CD4-positive, alpha-beta T cell treated with Interleukin-15 for 4 hours (primary cell): ENCODE measurements around the gene HIVEP3.
"Not testable (repeated sequence)": the region's sequence is repeated elsewhere in the genome, so short reads cannot be mapped to it uniquely, and the experiment has no call there.

Experiments
- DNase-seq: peaks from one replicate; pipeline ENCODE4 v3.0.0-alpha.2; 2020; ENCODE audit warnings: low spot score

The HIVEP3 gene

DNA sequence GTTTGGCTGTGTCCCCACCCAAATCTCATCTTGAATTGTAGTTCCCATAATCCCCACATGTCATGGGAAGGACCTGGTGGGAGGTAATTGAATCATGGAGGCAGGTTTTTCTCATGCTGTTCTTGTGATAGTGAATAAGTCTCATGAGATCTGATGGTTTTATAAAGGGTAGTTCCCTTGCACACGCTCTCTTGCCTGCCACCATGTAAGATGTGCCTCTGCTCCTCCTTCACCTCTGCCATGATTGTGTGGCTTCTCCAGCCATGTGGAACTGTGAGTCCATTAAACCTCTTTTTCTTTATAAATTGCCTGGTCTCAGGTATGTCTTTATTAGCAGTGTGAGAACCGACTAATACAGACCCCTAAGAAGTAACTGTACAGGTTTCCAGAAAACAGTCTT lies 2.5 kb upstream of the HIVEP3 start:
- not testable (repeated sequence) for DNase-seq

DNA sequence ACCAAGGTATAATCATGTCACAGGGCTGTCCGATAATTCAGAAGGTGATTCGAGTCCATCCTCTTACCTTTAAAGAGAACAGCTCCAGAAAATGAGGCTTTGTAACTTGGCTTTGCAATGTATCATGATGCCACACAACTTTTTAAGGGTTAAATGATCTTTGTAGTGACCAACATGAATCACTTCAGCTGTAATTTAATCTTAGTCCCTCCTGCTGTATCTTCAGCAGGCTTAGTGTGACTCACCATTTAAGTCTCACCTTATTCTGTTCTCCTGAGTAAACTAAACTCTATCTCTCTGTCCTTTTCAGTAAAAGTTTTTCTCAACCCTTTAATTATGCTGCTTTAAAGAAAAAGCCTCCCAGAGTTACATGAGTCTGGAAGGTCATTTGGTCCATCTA lies 1.9 kb upstream of the HIVEP3 start:
- DNase-seq = peak; percentile 32

DNA sequence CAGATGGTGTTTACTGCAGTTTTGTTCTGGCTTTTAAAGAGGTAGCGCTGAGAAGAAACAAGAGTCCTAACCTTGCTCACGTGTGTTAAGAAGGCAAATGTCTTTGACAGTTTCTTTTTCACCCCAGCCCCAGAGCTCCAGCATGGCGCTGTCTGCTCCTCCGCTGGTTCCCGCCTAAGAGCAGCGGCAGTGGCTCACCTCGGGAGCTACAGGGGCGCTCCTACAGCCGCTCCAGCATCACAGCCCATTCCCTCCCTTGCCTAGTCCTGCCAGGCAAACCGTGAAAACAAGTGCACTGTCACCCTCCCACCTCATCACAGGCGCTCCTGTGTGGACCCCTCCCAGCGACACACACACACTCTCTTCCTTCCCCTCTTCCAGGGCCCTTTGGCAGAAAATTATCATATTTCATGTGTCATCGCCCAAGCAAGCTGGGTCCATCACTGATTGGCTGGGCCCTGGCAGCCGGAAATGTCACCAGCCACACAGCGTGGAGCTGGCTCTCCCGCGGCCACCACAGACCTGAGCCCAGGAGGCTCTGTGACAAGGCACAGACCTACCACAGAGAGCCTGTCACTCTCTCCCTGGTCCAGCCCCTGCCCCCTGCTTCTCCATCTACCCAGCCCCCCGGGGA lies 1.2 kb upstream of the HIVEP3 start:
- DNase-seq = peak; percentile 84

DNA sequence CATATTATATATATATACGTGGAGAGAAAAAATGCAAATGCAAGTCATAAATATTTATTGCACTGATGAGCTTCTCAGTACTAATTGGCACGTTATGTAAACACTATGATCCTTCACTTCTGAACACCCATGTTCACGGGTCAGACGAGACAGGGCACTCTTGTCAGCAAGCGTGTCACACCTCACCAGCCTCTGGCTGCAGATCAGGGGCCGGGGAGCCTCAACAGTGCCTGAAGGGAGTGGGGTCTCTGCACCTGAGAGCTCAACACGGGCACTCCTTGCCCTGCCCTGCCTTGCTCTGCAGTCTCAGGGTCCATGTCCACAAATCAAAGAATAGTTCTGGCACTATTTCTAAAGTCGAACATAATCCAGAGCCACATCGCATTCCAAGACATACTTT lies 409 bp upstream of the HIVEP3 start:
- DNase-seq = no peak

DNA sequence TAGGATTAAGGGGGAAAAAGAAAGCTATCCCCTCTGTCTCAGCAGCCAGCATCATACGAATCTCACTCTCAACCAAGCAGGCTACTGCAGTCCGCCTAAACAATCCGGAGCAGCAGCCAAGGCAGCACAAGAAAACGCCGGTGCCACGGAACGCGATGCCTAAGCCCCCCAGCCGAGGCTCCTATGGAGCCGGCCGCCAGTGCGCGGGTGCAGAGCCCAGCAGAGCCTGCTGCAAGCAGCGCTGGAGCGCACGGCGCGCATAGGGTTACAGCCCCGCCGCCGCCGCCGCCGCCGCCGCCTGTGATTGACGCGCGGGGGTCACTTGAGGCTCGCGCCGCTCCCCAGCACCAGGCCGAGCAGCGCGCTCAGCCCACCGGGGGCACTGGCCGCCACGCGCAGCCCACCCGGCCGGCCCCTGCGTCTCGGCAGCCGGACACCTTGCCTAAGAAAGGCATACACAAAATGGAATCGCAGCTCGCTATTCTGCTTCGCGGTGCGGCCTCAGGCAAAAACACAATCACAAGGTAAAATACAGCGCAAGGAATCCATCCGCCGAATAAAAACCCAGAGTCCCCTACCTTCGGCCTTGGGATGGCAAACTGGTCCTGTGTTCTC lies 780 bp downstream of the HIVEP3 start:
- no peak for DNase-seq

DNA sequence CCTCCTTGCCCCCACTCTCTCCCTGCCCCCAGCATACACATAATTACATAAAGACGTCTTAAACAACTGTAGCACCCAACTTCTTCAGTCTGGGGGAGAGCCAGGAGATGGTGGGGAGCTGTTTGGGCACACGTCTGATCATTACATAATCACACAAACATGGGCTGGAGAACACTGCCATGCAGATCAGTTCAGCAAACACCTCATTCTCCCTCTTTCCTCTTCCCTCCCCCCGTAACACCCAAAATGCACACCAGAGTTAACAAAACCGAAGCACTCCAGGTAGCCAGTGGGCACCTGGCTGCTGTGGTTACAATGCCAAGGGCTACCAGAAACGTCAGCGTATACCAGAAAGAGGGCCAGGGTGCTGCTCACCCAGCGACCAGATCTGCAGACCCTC lies 1.6 kb downstream of the HIVEP3 start:
- DNase-seq = no peak

DNA sequence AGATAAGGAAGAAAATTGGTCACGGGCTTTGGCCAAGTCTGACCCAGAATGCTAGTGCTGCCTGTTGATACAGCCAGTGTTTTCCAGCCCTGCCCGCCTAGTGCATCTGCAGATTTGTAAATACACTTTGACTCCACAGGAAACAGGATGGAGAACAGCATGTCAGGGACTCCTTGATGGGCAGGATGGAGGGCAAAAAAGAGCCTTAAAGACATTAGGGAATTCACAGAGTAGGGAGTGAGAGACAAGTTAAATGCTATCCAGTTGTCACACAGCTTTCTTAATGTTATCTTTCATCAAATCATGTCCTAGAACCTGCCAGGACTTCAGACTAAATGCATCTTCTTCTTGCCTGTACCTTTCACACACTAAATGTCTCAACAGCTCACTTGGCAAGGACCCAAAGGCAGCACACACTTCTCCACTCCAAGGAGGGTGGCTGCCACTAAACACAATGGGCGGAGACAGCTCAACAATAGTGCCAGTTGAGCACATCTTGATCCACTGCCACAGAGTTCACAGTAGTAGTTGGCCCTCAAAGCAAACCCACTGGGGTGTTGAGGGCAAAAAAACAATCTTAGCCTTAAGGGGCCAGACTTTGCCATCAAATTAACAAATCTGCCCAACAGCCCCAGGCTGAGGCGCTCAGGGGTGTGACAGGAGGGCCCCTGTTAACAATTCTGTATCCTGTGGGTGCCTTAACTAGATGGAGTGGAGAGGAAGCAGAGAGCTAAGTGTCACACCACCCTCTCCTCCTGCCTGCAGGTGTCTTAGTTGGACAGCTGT lies 2.7 kb downstream of the HIVEP3 start:
- DNase-seq = peak; percentile 69

DNA sequence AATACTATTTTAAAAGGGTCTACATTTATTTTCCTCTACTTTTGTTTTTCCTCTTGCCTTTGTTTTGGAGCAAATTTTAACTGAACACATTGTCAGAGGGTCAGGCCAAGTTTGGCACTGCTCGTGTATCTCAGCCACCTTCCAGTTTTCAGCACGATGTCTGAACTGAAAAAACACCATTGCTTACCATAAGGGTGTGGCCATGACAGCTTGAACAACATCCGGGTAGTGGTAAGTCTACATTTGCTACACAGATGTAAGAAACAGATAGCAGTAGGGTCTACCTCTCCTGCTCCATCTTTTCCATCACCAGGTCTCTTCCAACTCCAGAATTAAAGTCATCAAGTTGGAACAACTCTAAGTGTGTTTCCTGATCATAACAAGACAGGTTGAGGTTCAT lies 4.2 kb downstream of the HIVEP3 start:
- DNase-seq = peak; percentile 51

DNA sequence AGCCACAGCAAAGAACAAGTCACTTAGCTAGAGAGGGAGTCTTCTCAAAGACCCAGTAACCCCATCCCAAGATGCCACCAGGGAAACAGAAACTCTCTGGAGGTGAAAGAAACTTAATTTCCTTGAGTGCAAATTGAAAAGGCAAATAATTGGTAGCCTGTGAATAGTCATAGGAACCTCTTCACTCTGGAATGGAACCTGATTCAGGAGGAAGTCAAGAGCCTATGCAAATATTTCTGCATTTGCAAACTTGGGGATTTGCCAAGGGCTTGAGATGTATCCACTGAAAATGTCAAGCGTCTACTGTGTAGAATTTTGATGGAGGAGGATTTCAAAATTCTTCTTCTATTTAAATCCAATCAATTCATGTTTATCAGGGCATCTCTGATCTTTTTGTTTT lies 5.7 kb downstream of the HIVEP3 start:
- DNase-seq = no peak

DNA sequence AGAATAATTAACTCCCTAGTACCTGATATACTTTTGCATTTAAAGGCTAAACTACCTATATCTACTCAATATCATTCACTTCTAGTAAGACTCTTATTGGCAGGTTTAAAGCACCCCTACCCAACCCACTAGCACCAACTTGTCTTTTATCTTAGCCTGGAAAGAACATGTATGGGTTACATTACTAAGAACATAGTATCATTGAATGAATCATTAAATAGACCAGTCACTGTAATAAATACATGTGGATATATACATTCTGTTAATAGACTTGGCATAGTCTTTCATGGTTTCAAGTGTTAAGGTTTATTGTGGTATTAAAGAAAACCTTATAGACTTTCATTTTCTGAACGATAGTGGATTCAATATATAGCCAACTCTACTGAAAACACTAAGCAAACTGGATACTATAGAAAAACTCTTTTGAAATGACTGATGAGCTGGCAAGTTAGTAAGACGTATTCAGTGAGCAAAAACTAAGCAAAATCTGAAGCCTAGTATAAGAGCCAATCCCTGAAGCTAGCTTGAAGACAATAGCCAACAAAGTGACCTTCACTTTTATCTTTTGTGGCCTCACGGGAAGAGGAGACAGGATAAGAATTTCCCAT lies 10.3 kb downstream of the HIVEP3 start:
- no peak for DNase-seq

DNA sequence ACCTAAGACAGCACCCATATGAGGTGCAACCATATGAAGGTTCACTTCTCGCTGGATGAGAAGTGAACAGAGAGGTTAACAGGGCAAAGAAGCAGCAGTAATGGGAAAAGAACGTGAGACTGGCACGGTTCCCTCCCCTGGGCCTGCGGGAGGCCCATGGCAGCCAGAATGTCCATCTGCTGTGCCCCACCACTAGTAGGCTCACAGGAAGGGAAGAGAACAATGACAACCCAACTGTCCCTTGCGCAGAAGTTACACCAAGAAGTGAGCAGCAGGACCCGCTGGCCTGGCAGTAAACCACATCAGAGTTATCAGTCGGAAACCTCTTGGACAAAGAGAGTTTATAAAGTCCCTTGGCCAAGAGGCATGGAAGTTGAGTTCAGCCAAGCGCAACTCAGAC lies 11.3 kb downstream of the HIVEP3 start:
- DNase-seq = no peak

DNA sequence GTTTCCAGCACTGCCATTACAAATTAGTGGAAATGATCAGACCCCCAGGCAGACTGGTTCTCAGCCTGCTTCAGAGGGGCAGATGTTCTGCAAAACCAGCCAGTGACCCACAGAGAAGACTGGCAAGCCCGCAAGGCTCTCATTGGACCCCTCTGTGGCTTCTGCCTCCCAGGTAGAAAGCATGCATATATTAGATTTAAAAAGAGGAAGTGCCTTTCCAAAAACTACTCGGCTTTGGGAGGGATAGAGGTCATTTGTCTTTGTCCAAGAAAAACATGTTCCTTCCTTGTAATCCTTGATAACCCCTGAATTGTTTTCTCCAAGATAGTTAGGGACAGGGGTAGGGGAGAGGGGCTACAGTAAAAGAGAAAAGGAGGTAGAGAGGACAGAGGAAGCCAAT lies 11.8 kb downstream of the HIVEP3 start:
- no peak for DNase-seq

DNA sequence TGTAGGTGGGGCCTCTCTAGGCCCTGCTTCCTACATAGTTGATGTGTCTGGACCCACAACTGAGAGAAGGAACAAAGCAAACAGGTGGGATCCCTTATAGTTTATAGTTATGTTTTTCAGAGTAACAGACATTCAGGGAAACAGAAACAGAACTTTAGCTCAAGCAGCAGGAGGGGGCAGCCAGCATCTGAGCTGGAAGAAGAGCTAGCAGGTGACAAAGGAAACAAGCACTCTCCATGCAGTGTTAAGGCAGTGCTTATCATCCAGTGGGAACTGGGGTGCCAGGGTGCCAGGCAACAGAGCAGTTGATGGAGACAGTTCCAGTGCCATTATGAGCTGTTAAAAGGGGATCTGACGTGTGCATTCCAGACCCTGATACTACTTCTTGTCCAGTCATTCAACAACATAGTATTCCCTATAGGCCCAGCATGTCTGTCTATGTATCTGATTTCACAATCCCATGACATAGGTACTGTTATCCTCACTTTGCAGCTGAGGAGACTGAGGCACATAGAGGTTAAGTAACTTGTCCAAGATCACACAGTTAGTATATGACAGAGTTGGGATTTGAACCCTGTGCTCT lies 13.5 kb downstream of the HIVEP3 start:
- no peak for DNase-seq

DNA sequence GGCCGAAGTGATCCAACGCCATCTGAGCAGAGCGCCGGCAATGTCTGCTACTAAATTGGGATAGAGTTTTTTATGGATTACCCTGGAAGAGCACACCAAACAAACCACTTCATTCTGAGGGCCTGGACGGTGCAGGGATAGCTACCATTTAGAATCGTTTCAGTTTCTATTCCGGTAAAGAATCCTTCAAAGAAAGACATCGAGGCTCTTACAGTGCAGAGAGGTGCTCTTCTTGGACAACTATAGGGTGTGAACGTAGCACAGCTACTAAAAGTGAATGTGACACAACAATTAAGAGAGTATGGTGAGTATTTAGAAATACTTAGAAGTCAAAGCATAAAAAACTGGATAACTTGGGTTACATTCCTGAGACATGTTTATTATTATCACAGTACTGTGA lies 16.1 kb downstream of the HIVEP3 start:
- no peak for DNase-seq

DNA sequence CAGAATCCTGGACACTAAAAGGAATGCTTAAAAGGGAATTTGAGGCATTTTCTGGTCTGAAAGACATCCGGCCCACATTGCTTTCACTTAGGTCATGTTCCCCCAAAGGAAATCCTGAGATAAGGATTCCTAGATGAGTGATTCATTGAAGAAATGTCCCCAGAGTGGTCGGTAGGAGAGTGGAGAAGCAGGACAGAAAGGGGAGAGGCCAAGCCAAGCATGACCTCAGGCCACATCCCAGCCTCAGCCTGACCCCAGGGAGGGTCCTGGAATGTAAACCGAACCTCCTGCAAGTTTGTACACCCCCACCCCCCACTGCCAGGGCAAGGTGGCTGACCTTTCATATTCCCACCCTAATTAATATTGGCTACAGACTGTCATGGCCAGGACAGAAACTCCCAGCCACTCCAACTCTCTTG lies 16.6 kb downstream of the HIVEP3 start:
- DNase-seq = no peak

DNA sequence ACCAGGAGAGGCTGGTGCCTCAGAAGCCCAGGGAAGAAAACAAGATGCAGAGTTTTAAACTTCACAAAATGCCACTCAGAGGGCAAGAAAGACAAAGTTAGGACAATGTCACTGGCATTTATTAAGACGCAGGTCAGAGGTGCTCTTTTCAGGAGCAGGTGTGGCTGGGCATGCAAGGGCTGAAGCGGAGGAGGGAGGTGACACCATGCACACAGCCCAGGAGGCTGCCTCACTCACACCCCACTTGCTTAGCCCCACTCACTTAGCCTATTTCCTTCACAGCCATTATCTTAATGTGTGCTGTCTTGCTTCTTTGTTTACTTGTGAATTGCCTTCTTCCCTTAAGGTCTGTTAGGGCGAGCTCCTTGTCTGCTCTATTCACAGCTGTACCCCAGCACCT lies 17.2 kb downstream of the HIVEP3 start:
- no peak for DNase-seq

DNA sequence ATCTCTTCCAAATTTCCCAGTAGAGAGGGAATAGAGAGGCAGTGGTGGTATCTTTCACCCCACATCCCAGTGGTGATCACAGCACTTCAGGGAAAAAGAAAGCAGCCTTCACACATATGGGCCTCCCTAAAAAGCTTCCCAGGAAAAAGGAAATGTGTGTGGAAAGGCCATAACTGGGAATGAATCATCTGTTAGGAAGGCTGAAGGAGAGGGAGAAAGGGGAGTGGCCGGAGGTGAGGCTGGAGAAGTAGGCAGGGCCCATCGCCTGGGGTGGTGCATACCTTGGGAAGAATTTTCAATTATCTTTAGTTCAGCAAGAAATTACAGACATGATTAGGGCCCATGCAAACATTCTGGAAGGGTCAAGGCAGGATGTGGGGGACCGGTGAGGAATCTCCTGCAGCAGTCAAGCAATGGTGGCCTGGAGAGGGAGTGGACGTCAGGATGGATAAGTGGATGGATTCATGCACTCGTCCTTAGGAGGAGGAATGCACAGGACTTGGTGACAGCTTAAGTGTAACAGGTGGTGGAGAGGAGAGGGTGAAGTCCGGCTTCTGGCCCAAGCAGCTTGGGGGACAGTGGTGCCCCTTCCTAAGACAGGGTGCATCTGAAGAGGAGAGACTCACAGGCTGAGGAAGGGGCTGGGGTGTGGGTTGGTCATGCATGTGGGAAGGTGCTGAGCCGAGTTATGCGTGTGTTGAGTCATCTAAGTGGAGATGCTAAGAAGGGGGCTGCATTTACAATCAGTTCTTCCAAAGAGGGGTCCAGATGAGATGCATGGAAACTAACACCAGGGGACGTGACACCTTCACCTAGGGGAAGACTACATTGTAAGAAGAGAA lies 17.9 kb downstream of the HIVEP3 start:
- no peak for DNase-seq

DNA sequence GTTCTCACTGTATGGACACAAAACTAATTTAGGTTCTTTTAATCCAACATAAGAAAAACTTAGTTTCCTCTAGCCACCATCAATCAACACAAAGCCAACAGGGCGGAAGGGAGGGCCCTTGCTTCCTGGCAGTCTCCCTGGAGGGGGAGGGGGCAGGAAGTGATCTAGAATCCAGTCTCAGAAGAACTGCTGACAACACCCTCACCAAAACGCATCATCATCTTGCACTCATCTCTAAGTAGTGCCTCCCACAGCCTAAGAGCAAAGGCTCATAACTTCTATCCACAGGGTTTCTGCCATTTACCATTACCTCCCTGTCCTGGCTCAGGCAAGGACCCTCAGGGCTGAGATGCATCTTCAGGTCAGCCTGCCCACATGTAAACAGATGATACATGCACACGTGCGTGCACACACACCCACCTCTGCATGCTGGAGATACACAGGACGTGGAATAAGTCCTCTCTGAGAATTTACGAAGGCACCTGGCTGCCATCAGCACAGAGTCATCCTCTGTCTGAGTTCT lies 20.5 kb downstream of the HIVEP3 start:
- DNase-seq = peak; percentile 79

DNA sequence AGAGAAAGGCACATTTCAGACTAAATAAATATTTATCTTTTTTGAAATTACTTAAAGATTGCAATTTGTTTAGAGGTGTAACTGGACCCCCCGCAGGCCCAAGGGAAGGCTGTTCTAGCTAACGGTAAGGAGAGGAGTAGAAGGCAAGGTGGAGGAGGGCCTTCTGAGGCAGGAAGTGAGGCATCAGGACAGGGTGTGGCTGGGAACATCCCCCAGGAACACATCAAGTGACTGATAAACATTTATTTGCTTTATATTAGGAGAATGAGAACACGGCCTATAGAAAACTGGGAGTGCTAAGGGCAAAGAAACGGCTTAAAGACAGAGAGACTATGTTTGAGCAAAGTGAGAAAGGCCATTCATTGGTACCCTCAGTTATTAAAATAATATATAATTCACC lies 23.2 kb downstream of the HIVEP3 start:
- DNase-seq = no peak

DNA sequence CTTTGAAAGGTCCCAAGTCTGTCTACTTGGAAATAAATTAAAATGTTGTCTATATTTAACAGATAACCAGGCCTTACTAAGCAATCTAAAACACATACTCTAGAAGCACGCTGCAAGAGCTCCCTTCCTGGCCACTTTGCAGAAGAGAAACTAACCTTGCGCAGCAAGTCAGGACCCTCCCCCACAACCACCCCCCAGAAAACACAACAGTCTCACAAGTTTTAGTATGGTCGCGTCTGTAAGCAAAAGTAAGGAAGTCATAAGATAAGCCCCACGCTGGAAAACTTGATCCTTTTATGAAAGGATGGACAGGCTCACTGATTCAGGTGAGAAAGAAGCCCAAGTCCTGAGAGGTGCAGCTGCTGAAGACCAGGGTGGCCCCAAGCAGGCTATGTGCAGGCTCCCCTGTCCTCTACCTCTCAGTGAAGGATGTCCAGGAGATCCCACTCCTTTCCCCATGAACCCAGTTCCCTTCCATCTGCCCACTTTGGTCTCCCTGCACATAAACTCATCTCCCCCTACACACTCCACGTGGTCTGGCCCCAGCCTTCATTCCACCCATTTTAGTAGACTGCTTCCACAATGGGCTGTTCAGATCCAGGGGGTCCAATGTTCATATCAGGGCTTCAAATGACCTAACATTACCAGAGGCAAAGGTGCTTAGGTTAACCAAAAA lies 23.8 kb downstream of the HIVEP3 start:
- no peak for DNase-seq
